HepG2 (cell line): ENCODE results near the gene NLRP4. TPM values are rescaled to one million over a fixed set of nuclear protein-coding genes. Genes with fewer than 3 reads are reported as not detected.

Experiments
- ARID2 ChIP-seq: sonication (generic); formaldehyde crosslinking; IDR thresholded peaks from 2 replicates; pipeline ENCODE4 v1.8.1; 2022; ENCODE audit warnings: mild to moderate bottlenecking, missing genetic modification reagents, borderline replicate concordance
- ASH2L ChIP-seq: fragments of 300-600, 200-600 bp; sonication (generic); IDR thresholded peaks from 2 replicates; pipeline ENCODE4 v1.7.0; 2017; ENCODE audit warnings: low read depth, mild to moderate bottlenecking, moderate library complexity, mixed read lengths, low read length; ENCODE audit not compliant: insufficient read length
- ATF1 ChIP-seq: IDR thresholded peaks from 2 replicates; pipeline ENCODE4 v1.6.1; 2016; ENCODE audit warnings: mild to moderate bottlenecking, control low read depth
- KLF6 ChIP-seq: IDR thresholded peaks from 2 replicates; pipeline ENCODE4 v1.8.0; 2016; ENCODE audit warnings: missing biosample characterization, missing genetic modification reagents
- MAFK ChIP-seq, 2 experiments: IDR thresholded peaks in 1 of 2; conservative IDR thresholded peaks in 1 of 2; 2 replicates each; pipeline ENCODE4 v1.6.1; 2011; ENCODE audit warnings: improper control_type of control experiment in 2 of 2, low read length in 2 of 2
- RARA ChIP-seq: IDR thresholded peaks from 2 replicates; pipeline ENCODE4 v1.6.1; 2016; ENCODE audit warnings: missing genetic modification reagents, missing compliant biosample characterization
- ZBTB3 ChIP-seq: sonication (generic); formaldehyde crosslinking; IDR thresholded peaks from 2 replicates; pipeline ENCODE4 v1.4.0; 2020; ENCODE audit warnings: low read depth, mild to moderate bottlenecking, moderate library complexity, missing genetic modification reagents, borderline replicate concordance
- ZNF709 ChIP-seq: sonication (generic); formaldehyde crosslinking; IDR thresholded peaks from 2 replicates; pipeline ENCODE4 v1.5.0; 2020; ENCODE audit warnings: mild to moderate bottlenecking, missing genetic modification reagents
- polyA plus RNA-seq, 8 experiments: library from polyadenylated mRNA; depleted of rRNA in 3 of 8; stranded (reverse) in 7 of 8; unstranded in 1 of 8; fragments of >200 nt; fragmentation: Illumina TruSeq in 4 of 8; extraction: Trizol in 4 of 8; gene quantifications; 2 replicates each; pipeline versions ENCODE4 v1.2.1 to v1.2.3, GENCODE V29; 2011 to 2016; ENCODE audit warnings: low read depth in 4 of 8, missing spikeins in 1 of 8, mixed read lengths in 1 of 8; ENCODE audit not compliant: insufficient read depth in 1 of 8
- total RNA-seq, 5 experiments: library from RNA; depleted of rRNA; stranded (reverse); fragments of >200 nt; fragmentation: Illumina TruSeq; extraction: Trizol; gene quantifications; 2 replicates each; pipeline ENCODE4 v1.2.3, GENCODE V29; 2016; ENCODE audit warnings: low read depth in 1 of 5
- TF ChIP-seq, protein P1 (sequence below): sonication (generic); formaldehyde crosslinking; IDR thresholded peaks from 2 replicates; pipeline ENCODE4 v1.4.0; 2020; ENCODE audit warnings: mild to moderate bottlenecking, missing genetic modification reagents
- TF ChIP-seq, protein P2 (sequence below), 2 experiments: sonication (generic) in 1 of 2; formaldehyde crosslinking in 1 of 2; IDR thresholded peaks; 2 replicates each; pipeline versions ENCODE4 v1.5.1 to v1.6.1; 2011 to 2020; ENCODE audit warnings: borderline replicate concordance in 1 of 2, low read depth in 1 of 2, low read length in 1 of 2, mild to moderate bottlenecking in 1 of 2, missing genetic modification reagents in 1 of 2, moderate library complexity in 1 of 2

The NLRP4 gene
- total and polyA plus RNA-seq, 2 of the 13 experiments (the other 11 are each of a cell fraction or from before 2014, with no cell fraction given) = not detected

DNA sequence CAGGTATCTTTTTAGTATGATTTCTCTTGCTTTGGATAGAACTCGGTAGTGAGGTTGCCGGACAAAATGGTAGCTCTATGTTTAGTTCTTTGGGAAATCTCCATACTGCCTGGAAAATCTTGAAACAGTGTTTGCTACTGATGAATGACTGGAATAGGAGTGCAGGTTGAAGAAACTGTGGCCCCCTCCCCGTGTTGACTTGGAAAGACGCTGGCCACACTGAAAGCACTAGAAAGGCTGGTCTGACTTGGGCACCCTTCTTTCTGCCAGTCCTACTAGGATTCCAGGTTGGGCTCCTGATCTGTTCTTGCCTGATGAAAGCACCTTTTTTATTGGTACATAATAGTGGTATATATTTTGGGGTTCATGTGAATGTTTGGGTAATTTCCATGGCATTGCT is 46.3 kb downstream of the NLRP4 start (continued):
- no peak for TF ChIP-seq MAFK (conservative IDR thresholded peaks at IDR 0.05 in 1 of 2, IDR thresholded peaks at IDR 0.05 in 1 of 2; ENCODE audit: low read length in 2 of 2)
- no peak for TF ChIP-seq ZBTB3 (CRISPR knock-in tag)
- TF ChIP-seq ASH2L = no peak
- no peak for TF ChIP-seq ARID2 (CRISPR knock-in tag)
- TF ChIP-seq, protein P1, sequence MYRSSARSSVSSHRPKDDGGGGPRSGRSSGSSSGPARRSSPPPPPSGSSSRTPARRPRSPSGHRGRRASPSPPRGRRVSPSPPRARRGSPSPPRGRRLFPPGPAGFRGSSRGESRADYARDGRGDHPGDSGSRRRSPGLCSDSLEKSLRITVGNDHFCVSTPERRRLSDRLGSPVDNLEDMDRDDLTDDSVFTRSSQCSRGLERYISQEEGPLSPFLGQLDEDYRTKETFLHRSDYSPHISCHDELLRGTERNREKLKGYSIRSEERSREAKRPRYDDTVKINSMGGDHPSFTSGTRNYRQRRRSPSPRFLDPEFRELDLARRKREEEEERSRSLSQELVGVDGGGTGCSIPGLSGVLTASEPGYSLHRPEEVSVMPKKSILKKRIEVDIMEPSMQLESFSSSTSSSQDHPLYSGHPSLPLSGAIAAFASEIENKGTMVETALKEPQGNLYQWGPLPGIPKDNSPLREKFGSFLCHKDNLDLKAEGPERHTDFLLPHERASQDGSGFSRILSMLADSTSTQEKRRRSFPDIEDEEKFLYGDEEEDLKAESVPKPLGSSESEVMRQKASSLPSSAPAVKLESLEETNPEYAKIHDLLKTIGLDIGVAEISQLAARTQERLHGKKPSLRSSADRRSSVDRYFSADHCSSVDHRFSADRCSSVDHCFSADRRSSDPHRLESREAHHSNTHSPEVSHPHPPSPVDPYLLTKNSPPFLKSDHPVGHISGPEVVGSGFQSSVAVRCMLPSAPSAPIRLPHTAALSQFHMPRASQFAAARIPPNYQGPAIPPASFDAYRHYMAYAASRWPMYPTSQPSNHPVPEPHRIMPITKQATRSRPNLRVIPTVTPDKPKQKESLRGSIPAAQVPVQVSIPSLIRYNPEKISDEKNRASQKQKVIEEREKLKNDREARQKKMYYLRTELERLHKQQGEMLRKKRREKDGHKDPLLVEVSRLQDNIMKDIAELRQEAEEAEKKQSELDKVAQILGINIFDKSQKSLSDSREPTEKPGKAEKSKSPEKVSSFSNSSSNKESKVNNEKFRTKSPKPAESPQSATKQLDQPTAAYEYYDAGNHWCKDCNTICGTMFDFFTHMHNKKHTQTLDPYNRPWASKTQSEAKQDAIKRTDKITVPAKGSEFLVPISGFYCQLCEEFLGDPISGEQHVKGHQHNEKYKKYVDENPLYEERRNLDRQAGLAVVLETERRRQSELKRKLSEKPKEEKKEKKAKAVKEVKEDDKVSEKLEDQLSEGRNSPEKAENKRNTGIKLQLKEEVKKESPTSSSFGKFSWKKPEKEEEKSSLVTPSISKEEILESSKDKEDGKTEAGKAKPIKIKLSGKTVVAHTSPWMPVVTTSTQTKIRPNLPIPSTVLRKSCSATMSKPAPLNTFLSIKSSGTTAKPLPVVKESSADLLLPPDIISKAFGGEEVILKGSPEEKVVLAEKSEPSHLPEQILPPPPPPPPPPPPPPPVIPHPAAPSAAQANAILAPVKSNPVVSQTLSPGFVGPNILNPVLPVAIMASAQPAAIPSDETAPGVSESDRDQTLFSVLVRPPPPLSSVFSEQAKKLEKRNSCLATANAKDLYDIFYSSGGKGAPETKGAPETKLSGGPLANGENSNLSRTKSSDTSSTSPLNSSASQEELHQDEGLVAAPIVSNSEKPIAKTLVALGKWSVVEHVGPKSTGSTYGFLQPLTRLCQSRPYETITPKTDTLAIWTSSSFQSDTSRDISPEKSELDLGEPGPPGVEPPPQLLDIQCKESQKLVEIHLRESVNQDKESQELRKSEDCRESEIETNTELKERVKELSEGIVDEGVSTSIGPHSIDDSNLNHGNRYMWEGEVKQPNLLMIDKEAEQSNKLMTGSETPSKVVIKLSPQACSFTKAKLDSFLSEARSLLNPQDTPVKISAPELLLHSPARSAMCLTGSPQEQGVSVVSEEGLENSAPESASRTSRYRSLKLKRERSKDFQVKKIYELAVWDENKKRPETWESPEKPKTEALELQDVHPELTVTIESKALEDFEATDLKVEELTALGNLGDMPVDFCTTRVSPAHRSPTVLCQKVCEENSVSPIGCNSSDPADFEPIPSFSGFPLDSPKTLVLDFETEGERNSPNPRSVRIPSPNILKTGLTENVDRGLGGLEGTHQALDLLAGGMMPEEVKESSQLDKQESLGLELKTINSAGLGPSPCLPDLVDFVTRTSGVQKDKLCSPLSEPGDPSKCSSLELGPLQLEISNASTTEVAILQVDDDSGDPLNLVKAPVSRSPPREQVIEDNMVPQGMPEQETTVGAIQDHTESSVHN (CRISPR knock-in tag) = no peak
- TF ChIP-seq, protein P2, sequence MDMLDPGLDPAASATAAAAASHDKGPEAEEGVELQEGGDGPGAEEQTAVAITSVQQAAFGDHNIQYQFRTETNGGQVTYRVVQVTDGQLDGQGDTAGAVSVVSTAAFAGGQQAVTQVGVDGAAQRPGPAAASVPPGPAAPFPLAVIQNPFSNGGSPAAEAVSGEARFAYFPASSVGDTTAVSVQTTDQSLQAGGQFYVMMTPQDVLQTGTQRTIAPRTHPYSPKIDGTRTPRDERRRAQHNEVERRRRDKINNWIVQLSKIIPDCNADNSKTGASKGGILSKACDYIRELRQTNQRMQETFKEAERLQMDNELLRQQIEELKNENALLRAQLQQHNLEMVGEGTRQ (IDR thresholded peaks at IDR 0.05; ENCODE audit: low read depth, low read length) = no peak
- TF ChIP-seq, protein P2 (CRISPR knock-in tag; IDR thresholded peaks at IDR 0.05; ENCODE audit: borderline replicate concordance) = no peak
- TF ChIP-seq KLF6 = no peak
- TF ChIP-seq ZNF709 = no peak
- TF ChIP-seq ATF1 (CRISPR knock-in tag) = no peak
- TF ChIP-seq RARA (CRISPR knock-in tag) = no peak
- TF ChIP-seq, all 625 proteins: peak for 0
